ENCODE results near the gene SORCS2. TPM values are rescaled to one million over a fixed set of nuclear protein-coding genes. Genes with fewer than 3 reads are reported as not detected.

Gene SORCS2
- total RNA-seq, 4 donors from 2014 or later, result 0.53 to 9.9 (median 0.90) TPM

DNA sequence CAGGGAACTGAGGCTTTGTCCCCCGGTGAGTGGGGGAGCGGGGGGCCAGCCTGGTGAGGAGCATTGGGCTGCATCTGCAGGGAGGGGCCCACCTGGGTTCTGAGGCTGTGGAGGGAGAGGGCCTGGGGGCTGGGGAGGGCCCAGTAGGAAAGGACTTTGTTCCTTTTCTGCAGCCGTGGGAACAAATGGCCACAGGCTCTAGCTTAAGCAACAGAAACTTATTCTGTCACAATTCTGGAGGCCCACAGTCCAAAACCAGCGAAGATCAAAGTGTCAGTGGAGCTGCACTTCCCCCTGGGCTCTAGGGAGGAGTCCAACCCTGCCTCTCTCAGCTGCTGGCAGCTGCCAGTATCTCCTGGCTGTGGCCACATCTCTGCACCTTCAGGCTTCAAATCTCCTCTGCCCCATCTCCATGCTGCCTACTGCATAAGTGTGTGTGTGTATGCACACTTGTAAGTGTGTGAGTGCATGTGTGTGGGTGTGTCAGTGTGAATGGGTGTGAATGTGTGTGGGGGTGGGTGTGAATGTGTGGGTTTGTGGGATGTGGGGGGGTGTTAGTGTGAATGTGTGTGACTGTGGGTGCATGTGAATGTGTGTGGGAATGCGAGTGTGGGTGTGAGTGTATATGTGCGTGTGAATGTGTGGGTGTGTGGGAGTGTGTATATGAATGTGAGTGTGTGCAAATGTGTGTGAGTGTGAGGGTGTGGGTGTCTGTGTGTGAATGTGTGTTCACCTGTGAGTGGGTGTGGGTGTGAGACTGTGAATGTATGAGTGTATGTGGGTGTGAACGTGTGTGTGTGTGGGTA lies 446.8 kb downstream of the SORCS2 start:
- TF ChIP-seq POLR2A (IDR thresholded peaks at IDR 0.05), result no peak
- TF ChIP-seq, protein P1, sequence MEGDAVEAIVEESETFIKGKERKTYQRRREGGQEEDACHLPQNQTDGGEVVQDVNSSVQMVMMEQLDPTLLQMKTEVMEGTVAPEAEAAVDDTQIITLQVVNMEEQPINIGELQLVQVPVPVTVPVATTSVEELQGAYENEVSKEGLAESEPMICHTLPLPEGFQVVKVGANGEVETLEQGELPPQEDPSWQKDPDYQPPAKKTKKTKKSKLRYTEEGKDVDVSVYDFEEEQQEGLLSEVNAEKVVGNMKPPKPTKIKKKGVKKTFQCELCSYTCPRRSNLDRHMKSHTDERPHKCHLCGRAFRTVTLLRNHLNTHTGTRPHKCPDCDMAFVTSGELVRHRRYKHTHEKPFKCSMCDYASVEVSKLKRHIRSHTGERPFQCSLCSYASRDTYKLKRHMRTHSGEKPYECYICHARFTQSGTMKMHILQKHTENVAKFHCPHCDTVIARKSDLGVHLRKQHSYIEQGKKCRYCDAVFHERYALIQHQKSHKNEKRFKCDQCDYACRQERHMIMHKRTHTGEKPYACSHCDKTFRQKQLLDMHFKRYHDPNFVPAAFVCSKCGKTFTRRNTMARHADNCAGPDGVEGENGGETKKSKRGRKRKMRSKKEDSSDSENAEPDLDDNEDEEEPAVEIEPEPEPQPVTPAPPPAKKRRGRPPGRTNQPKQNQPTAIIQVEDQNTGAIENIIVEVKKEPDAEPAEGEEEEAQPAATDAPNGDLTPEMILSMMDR (IDR thresholded peaks at IDR 0.05), result no peak
- H3K4me3 ChIP-seq, result no peak overlapping the region
- no peak for DNase-seq

DNA sequence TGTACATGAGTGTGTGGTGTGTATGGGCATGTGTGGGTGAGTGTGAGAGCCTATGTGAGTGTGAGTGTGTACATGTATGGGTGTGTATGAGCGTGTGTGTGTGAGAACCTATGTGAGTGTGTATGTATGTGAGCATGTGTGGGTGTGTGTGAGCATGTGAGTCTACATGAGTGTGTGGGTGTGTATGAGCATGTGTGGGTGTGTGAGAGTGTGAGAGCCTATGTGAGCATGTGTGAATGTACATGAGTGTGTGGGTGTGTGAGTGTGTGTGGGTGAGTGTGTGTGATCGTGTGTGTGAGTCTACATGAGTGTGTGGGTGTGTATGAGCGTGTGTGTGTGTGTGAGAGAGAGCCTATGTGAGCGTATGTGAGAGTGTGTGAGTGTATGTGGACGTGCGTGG lies 447.8 kb downstream of the SORCS2 start:
- H3K36me3 ChIP-seq, result no peaks in the 10 kb centered on the region
- H3K27ac ChIP-seq, result no peak overlapping the region
- TF ChIP-seq POLR2A (IDR thresholded peaks at IDR 0.05), result no peak
- TF ChIP-seq, protein P1 (IDR thresholded peaks at IDR 0.05), result no peak
- H3K4me1 ChIP-seq, result no peaks in the 10 kb centered on the region
- H3K27me3 ChIP-seq, result no peaks in the 10 kb centered on the region
- no peak for DNase-seq
- no peaks in the 10 kb centered on the region for H3K9me3 ChIP-seq
- H3K4me3 ChIP-seq, result no peak overlapping the region

More for the DNA sequence above, 446.8 kb downstream of the SORCS2 start:
- Histone ChIP-seq H3K27me3 (no peaks in the 10 kb centered on the region), H3K9me3 (no peaks in the 10 kb centered on the region), H3K36me3 (no peaks in the 10 kb centered on the region), H3K27ac (no peak overlapping the region), H3K4me1 (no peaks in the 10 kb centered on the region)

DNA sequence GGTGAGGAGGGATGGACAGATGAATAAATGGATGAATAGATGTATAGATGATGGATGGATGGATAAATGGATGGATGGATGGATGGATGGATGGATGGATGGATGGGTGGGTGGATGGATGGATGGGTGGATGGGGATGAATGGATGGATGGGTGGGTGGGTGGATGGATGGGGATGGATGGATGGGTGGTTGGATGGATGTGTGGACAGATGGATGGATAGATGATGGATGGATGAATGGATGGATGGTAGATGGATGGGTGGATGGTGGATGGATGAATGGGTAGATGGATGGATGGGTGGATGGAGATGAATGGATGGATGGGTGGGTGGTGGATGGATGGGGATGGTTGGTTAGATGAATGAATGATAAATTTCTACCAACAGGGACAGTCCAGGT lies 449.4 kb downstream of the SORCS2 start:
- no peak for DNase-seq
- Histone ChIP-seq H3K27me3 (no peaks in the 10 kb centered on the region), H3K4me1 (no peaks in the 10 kb centered on the region), H3K36me3 (no peaks in the 10 kb centered on the region), H3K4me3 (no peak overlapping the region), H3K9me3 (no peaks in the 10 kb centered on the region), H3K27ac (no peak overlapping the region)
- no peak for TF ChIP-seq POLR2A (IDR thresholded peaks at IDR 0.05)

DNA sequence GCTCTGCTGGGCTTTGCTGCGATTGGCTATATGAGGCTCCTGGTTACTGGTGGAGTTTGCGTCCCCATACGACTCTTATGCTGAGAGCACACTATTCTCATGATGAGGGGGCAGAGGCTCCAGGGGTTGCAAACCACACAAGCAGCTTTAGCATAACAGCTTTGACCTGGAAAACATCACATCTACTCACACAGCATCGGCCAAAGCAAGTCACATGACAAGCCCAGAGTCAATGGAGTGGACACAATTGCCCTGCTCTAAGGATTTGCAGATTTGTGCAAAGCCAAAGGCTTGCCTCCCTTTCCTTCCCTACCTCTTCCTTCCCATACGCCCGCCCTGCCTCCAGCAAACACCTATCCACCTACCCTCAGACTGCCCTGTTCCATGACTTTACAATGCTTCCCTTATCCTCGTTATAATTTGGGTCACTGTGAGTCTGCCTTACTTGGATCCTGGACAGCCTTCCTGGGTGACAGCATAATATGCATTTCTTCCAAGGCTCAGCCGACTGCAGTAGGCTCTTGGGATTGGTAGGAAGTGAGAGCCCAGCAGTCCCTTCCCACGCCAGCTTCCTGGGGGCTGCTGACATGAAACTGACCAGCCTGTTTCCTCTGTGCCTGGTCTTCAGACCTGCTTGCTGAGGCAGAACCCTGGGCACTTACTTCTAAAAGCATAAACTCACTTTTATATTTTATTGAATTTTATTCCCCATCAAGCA lies 450.6 kb downstream of the SORCS2 start:
- no peaks in the 10 kb centered on the region for H3K4me1 ChIP-seq
- DNase-seq, result no peak
- no peak overlapping the region for H3K27ac ChIP-seq
- no peaks in the 10 kb centered on the region for H3K36me3 ChIP-seq
- no peak overlapping the region for H3K4me3 ChIP-seq
- H3K9me3 ChIP-seq, result no peaks in the 10 kb centered on the region
- TF ChIP-seq POLR2A (IDR thresholded peaks at IDR 0.05), result no peak
- TF ChIP-seq, protein P1 (IDR thresholded peaks at IDR 0.05), result no peak
- no peaks in the 10 kb centered on the region for H3K27me3 ChIP-seq

DNA sequence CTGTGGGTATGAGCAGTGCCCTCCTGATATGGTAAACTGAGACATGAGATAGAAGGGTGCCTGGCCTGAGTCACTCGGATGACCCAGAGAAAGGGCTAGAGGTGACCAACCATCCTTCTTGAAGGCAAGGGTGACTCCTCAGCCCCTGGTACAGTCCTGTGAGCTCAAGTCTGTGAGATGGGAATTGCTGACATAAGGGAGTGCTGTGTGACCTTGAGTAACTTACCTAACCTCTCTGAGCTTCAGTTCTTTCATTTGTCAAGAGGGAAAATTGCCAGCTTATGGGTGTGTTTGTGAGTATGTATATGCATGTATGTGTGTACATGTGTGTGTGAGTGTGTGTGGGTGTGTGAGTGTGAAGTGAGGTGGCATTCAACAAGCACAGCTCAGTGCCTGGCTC lies 452.8 kb downstream of the SORCS2 start:
- no peak overlapping the region for H3K4me3 ChIP-seq
- H3K4me1 ChIP-seq, result no peaks in the 10 kb centered on the region
- no peak for DNase-seq
- H3K27ac ChIP-seq, result no peak overlapping the region
- TF ChIP-seq, protein P1 (IDR thresholded peaks at IDR 0.05), result no peak
- TF ChIP-seq POLR2A (IDR thresholded peaks at IDR 0.05), result no peak
- no peaks in the 10 kb centered on the region for H3K27me3 ChIP-seq
- H3K36me3 ChIP-seq, result no peaks in the 10 kb centered on the region
- no peaks in the 10 kb centered on the region for H3K9me3 ChIP-seq

DNA sequence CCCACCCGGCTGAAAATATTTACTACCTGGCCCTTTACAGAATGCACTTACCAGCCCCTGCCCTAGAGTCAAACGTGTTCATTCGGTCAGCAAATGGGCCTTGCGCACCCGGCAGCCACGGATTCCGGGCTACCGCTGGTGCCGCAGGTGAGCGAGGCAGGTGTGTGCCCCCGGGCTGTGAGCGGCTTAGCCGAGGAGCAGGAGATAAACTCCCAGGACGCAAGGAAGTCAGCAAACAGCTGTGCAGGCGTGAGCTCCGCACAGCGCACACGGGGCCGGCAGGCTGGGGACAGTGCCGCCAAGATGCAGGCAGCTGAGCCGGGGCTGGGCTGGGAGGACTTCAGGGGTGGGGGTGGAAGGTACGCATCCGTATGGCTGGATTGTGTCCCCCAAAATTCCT lies 453.6 kb downstream of the SORCS2 start:
- no peaks in the 10 kb centered on the region for H3K27me3 ChIP-seq
- no peak for DNase-seq
- H3K4me3 ChIP-seq, result no peak overlapping the region
- H3K9me3 ChIP-seq, result no peaks in the 10 kb centered on the region
- H3K4me1 ChIP-seq, result peaks cover 0 to 5% (median 0%) of the 10 kb centered on the region in 4 donors
- no peaks in the 10 kb centered on the region for H3K36me3 ChIP-seq
- no peak overlapping the region for H3K27ac ChIP-seq
- TF ChIP-seq, protein P1 (IDR thresholded peaks at IDR 0.05), result no peak
- TF ChIP-seq POLR2A (IDR thresholded peaks at IDR 0.05), result no peak

All from Peyer's patch (tissue), 4 donors.